Measurements from ENCODE around the gene EHMT1. TPM values are rescaled to one million over a fixed set of nuclear protein-coding genes. Genes with fewer than 3 reads are reported as not detected.
A peak's percentile ranks its signal among the peaks of the same experiment; 100 is the strongest.
"Not testable (repeated sequence)": the region's sequence is repeated elsewhere in the genome, so short reads cannot be mapped to it uniquely, and the experiment has no call there.

Gene EHMT1
- total and polyA plus RNA-seq, 2 experiments from 2014 or later: 162 to 177 TPM

DNA sequence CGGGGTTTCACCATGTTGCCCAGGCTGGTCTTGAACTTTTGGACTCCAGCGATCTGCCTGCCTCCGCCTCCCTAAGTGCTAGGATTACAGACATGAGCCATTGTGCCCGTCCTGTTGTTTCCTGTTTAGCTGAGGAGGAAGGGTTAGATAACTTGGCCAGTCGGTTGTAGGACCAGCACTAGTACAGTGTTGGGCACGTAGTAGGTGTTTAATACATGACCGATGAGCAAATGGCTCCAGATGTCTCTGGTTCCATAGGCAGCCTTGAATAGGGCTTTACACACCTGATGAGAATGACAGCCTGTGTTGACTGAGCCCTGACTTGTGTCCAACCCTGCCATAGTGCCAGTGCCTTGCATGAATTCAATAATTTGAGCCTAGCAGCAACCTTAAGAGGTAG, 1.8 kb downstream of the EHMT1 start (continued):
- TF ChIP-seq ETS1 (IDR thresholded peaks at IDR 0.05): no peak
- TF ChIP-seq JUNB (IDR thresholded peaks at IDR 0.05; ENCODE audit: unreplicated experiment): no peak
- no peak for TF ChIP-seq EZH2 (IDR thresholded peaks at IDR 0.05; ENCODE audit: low read depth, unreplicated experiment)

DNA sequence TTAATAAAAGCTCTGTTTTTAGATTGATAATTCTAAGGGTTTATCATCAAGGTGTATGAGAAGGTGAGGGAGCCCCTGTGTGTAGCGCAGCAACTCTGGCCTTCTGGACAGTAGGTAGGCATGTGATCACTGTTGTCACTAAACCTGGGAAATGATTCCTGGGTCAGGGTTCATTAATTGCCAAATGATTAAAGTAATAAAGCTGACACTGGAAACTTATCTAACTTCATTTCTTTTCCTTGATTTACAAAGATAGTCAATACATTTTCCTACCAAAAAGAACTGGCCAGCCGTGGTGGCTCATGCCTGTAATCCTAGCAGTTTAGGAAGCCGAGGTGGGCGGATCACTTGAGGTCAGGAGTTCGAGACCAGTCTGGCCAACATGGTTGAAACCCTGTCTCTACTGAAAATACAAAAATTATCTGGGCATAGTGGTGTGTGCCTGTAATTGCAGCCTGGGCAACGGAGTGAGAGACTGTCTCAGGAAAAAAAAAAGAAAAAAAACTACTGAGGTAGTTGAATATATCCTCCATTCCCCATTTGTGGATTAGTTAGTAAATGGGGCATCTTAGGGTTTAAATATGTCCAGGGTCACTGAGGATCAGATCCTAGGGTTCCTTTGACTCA, 2.4 kb downstream of the EHMT1 start:
- ATAC-seq (no peak), DNase-seq (ENCODE audit: low spot score) (peak; percentile 48)
- Histone ChIP-seq H3K79me2 (replicated peaks; ENCODE audit: insufficient read depth) (peaks cover 84% of the 10 kb centered on the region), H3K36me3 (ENCODE audit: insufficient read depth) (no peaks in the 10 kb centered on the region), H3K4me3 (no peak overlapping the region), H3K27ac (ENCODE audit: low read depth) (0 out of 2 replicates have a peak overlapping the region, but pooled peaks have one; percentile 39), H3K9me2 (ENCODE audit: insufficient read depth) (no peaks in the 10 kb centered on the region), H3K27me3 (ENCODE audit: insufficient read depth) (no peaks in the 10 kb centered on the region), H4K20me1 (replicated peaks; ENCODE audit: insufficient read depth) (peaks cover 43% of the 10 kb centered on the region), H3K4me2 (peak overlapping the region; percentile 96; the same call in 1 of the 2 replicates), H2AFZ (no peak overlapping the region), H3F3A (replicated peaks; ENCODE audit: low read depth) (peaks cover 34% of the 10 kb centered on the region), H3K4me1 (ENCODE audit: insufficient read depth) (peaks cover 25% of the 10 kb centered on the region)
- H3K36me3 Mint-ChIP-seq (ENCODE audit: low read depth): peaks cover 53% of the 10 kb centered on the region
- peaks cover 36% of the 10 kb centered on the region for H3K4me1 Mint-ChIP-seq
- H3K27ac Mint-ChIP-seq: no peak overlapping the region
- peak overlapping the region; percentile 93; the same call in 2 of the 3 replicates for H3K4me3 Mint-ChIP-seq
- H3K27me3 Mint-ChIP-seq (ENCODE audit: insufficient read depth, low read depth, poor library complexity): peaks cover 15% of the 10 kb centered on the region
- TF ChIP-seq CTCF (conservative IDR thresholded peaks at IDR 0.05; ENCODE audit: low read depth in 2 of 2) (peak in 1 of 2 experiments; percentile 46; a peak in 2 of 4 replicates), ZNF331 (CRISPR knock-in tag; IDR thresholded peaks at IDR 0.05; ENCODE audit: low read depth) (no peak)
- no peaks in the 10 kb centered on the region; the same call in 1 of the 3 replicates for H3K9me3 Mint-ChIP-seq

DNA sequence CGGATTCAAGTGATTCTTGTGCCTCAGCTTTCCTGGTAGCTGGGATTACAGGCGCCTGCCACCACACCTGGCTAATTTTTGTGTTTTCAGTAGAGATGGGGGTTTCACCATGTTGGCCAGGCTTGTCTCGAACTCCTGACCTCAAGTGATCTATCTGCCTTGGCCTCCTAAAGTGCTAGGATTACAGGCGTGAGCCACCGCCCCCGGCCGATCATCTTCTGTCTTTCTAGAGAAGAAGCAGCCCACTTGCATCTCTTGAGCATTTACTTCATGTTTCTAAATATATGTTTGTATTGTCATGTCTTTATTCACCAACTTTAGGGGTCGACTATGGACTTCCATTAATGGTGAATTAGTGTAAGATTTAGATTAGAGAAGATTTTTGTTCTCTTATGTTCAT, 3.4 kb downstream of the EHMT1 start:
- H3K79me2 ChIP-seq (replicated peaks; ENCODE audit: insufficient read depth): peaks cover 87% of the 10 kb centered on the region
- H3K27ac ChIP-seq (ENCODE audit: low read depth): peak overlapping the region; percentile 32; the same call in 1 of the 2 replicates
- H3K9me2 ChIP-seq (ENCODE audit: insufficient read depth); H3K27ac Mint-ChIP-seq; H3K27me3 ChIP-seq (ENCODE audit: insufficient read depth); H2AFZ ChIP-seq; H3K9me3 Mint-ChIP-seq; ATAC-seq; H3K4me3 Mint-ChIP-seq; H3K4me3 ChIP-seq; H3K4me2 ChIP-seq; DNase-seq (ENCODE audit: low spot score); H3K36me3 ChIP-seq (ENCODE audit: insufficient read depth): not testable (repeated sequence)
- Mint-ChIP-seq H3K4me1 (peaks cover 38% of the 10 kb centered on the region), H3K27me3 (ENCODE audit: insufficient read depth, low read depth, poor library complexity) (peaks cover 15% of the 10 kb centered on the region), H3K36me3 (ENCODE audit: low read depth) (peaks cover 49% of the 10 kb centered on the region)
- peaks cover 22% of the 10 kb centered on the region for H3K4me1 ChIP-seq (ENCODE audit: insufficient read depth)
- H4K20me1 ChIP-seq (replicated peaks; ENCODE audit: insufficient read depth): peaks cover 37% of the 10 kb centered on the region
- peaks cover 34% of the 10 kb centered on the region for H3F3A ChIP-seq (replicated peaks; ENCODE audit: low read depth)
